ENCODE measurements around the gene U2SURP. TPM values are rescaled to one million over a fixed set of nuclear protein-coding genes. Genes with fewer than 3 reads are reported as not detected.

The U2SURP gene
- total and polyA plus RNA-seq, 5 experiments from 2014 or later: 110 to 169 (median 131) TPM

GRCh38 chr3:142965581-142965980, 35.8 kb upstream of the U2SURP start:
- ATAC-seq (no peak), DNase-seq (no peak)
- POLR2A ChIA-PET: no interaction called here
- no peak overlapping the region for H3K4me3 Mint-ChIP-seq
- H3K9me3 Mint-ChIP-seq: no peaks in the 10 kb centered on the region
- H3K27me3 Mint-ChIP-seq: peaks cover 32 to 65% (median 34%) of the 10 kb centered on the region in 5 donors
- no peak overlapping the region for H3K27ac Mint-ChIP-seq
- peaks cover 0 to 5% (median 0%) of the 10 kb centered on the region in 3 donors for H3K36me3 Mint-ChIP-seq
- H3K4me1 Mint-ChIP-seq: peaks cover 6 to 15% (median 12%) of the 10 kb centered on the region in 4 donors

- H3K27ac Mint-ChIP-seq: no peak overlapping the region
Observed at GRCh38 chr3:142966808-142967207, 34.6 kb upstream of the U2SURP start.

GRCh38 chr3:142968319-142969025, 32.9 kb upstream of the U2SURP start:
- Mint-ChIP-seq H3K4me1 (peaks cover 0 to 5% (median 1%) of the 10 kb centered on the region in 4 donors), H3K27me3 (peaks cover 22 to 61% (median 24%) of the 10 kb centered on the region in 5 donors)

More at GRCh38 chr3:142966808-142967207, 34.6 kb upstream of the U2SURP start:
- ATAC-seq: no peak
- Mint-ChIP-seq H3K4me1 (peaks cover 6 to 15% (median 12%) of the 10 kb centered on the region in 4 donors), H3K27me3 (peaks cover 27 to 64% (median 29%) of the 10 kb centered on the region in 5 donors), H3K9me3 (no peaks in the 10 kb centered on the region), H3K4me3 (no peak overlapping the region), H3K36me3 (peaks cover 0 to 5% (median 0%) of the 10 kb centered on the region in 3 donors)
- no peak for DNase-seq
- POLR2A ChIA-PET: no interaction called here

GRCh38 chr3:142971431-142971830, 29.9 kb upstream of the U2SURP start:
- ATAC-seq: no peak
- H3K36me3 Mint-ChIP-seq: no peaks in the 10 kb centered on the region
- no peaks in the 10 kb centered on the region for H3K4me1 Mint-ChIP-seq
- peaks cover 13 to 53% (median 26%) of the 10 kb centered on the region in 5 donors for H3K27me3 Mint-ChIP-seq
- POLR2A ChIA-PET: interaction anchor here (0.6 kb wide), 1 partner anchor 32 kb away, joined by 3 read pairs; no protein-coding TSS in a partner anchor
- DNase-seq: no peak
- H3K4me3 Mint-ChIP-seq: no peak overlapping the region
- H3K27ac Mint-ChIP-seq: no peak overlapping the region
- no peaks in the 10 kb centered on the region for H3K9me3 Mint-ChIP-seq

More at GRCh38 chr3:142968319-142969025, 32.9 kb upstream of the U2SURP start:
- DNase-seq (no peak), ATAC-seq (no peak)
- no peak overlapping the region for H3K4me3 Mint-ChIP-seq
- no peak overlapping the region for H3K27ac Mint-ChIP-seq
- H3K36me3 Mint-ChIP-seq: peaks cover 0 to 5% (median 0%) of the 10 kb centered on the region in 3 donors
- H3K9me3 Mint-ChIP-seq: no peaks in the 10 kb centered on the region
- POLR2A ChIA-PET: no interaction called here

GRCh38 chr3:142972092-142972753, 29.1 kb upstream of the U2SURP start:
- Mint-ChIP-seq H3K9me3 (no peaks in the 10 kb centered on the region), H3K27ac (no peak overlapping the region), H3K27me3 (peaks cover 13 to 45% (median 23%) of the 10 kb centered on the region in 5 donors), H3K4me3 (no peak overlapping the region), H3K4me1 (no peaks in the 10 kb centered on the region), H3K36me3 (no peaks in the 10 kb centered on the region)
- no peak for ATAC-seq
- POLR2A ChIA-PET: no interaction called here
- DNase-seq: no peak

- Mint-ChIP-seq H3K27me3 (peaks cover 13 to 40% (median 23%) of the 10 kb centered on the region in 5 donors), H3K4me1 (no peaks in the 10 kb centered on the region), H3K36me3 (no peaks in the 10 kb centered on the region), H3K4me3 (no peak overlapping the region), H3K27ac (no peak overlapping the region), H3K9me3 (no peaks in the 10 kb centered on the region)
- ATAC-seq (no peak), DNase-seq (no peak)
- POLR2A ChIA-PET: no interaction called here
Observed at GRCh38 chr3:142973217-142974009, 28.0 kb upstream of the U2SURP start.

GRCh38 chr3:142975316-142975995, 25.9 kb upstream of the U2SURP start:
- H3K9me3 Mint-ChIP-seq: no peaks in the 10 kb centered on the region
- H3K4me1 Mint-ChIP-seq: no peaks in the 10 kb centered on the region
- no peaks in the 10 kb centered on the region for H3K36me3 Mint-ChIP-seq
- H3K27me3 Mint-ChIP-seq: peaks cover 9 to 32% (median 23%) of the 10 kb centered on the region in 5 donors
- H3K4me3 Mint-ChIP-seq: no peak overlapping the region
- DNase-seq: no peak
- no peak for ATAC-seq
- POLR2A ChIA-PET: no interaction called here
- no peak overlapping the region for H3K27ac Mint-ChIP-seq

GRCh38 chr3:142976621-142977398, 24.6 kb upstream of the U2SURP start:
- Mint-ChIP-seq H3K27ac (no peak overlapping the region), H3K4me3 (no peak overlapping the region), H3K36me3 (no peaks in the 10 kb centered on the region), H3K4me1 (no peaks in the 10 kb centered on the region), H3K9me3 (no peaks in the 10 kb centered on the region), H3K27me3 (peaks cover 3 to 20% (median 16%) of the 10 kb centered on the region in 5 donors)
- POLR2A ChIA-PET: no interaction called here
- DNase-seq: no peak
- no peak for ATAC-seq

GRCh38 chr3:142977399-142977728, 24.0 kb upstream of the U2SURP start:
- Mint-ChIP-seq H3K27me3 (peaks cover 3 to 17% (median 15%) of the 10 kb centered on the region in 5 donors), H3K9me3 (no peaks in the 10 kb centered on the region), H3K4me1 (no peaks in the 10 kb centered on the region), H3K36me3 (no peaks in the 10 kb centered on the region), H3K27ac (no peak overlapping the region), H3K4me3 (no peak overlapping the region)
- POLR2A ChIA-PET: no interaction called here
- no peak for DNase-seq
- ATAC-seq: no peak

- ATAC-seq (no peak), DNase-seq (no peak)
- POLR2A ChIA-PET: no interaction called here
- no peaks in the 10 kb centered on the region for H3K36me3 Mint-ChIP-seq
- H3K27me3 Mint-ChIP-seq: peaks cover 0 to 22% (median 10%) of the 10 kb centered on the region in 5 donors
- H3K4me3 Mint-ChIP-seq: no peak overlapping the region
- H3K4me1 Mint-ChIP-seq: no peaks in the 10 kb centered on the region
- H3K9me3 Mint-ChIP-seq: no peaks in the 10 kb centered on the region
- no peak overlapping the region for H3K27ac Mint-ChIP-seq
Observed at GRCh38 chr3:142981108-142981507, 20.3 kb upstream of the U2SURP start.

GRCh38 chr3:142982038-142982773, 19.2 kb upstream of the U2SURP start:
- H3K4me1 Mint-ChIP-seq: no peaks in the 10 kb centered on the region
- ATAC-seq: no peak
- H3K27ac Mint-ChIP-seq: no peak overlapping the region
- DNase-seq: no peak
- POLR2A ChIA-PET: no interaction called here
- H3K9me3 Mint-ChIP-seq: no peaks in the 10 kb centered on the region
- H3K27me3 Mint-ChIP-seq: peaks cover 0 to 22% (median 10%) of the 10 kb centered on the region in 5 donors
- H3K4me3 Mint-ChIP-seq: no peak overlapping the region
- no peaks in the 10 kb centered on the region for H3K36me3 Mint-ChIP-seq

Measured in naive thymus-derived CD8-positive, alpha-beta T cell (primary cell).